GM12872 (cell line): ENCODE data around the gene CCDC136.

ENCODE experiments used
- CTCF ChIP-seq: IDR thresholded peaks from 3 replicates; pipeline ENCODE4 v1.5.1; 2011; ENCODE audit warnings: low read depth, mild to moderate bottlenecking, low read length, moderate library complexity; ENCODE audit not compliant: insufficient read depth

The CCDC136 gene

GRCh38 chr7:128831994-128832879, 40.5 kb downstream of the CCDC136 start:
- no peak for TF ChIP-seq CTCF

- TF ChIP-seq CTCF, result no peak
Measured at GRCh38 chr7:128832880-128833147, 41.0 kb downstream of the CCDC136 start.

- TF ChIP-seq CTCF, result no peak
Measured at GRCh38 chr7:128833148-128833945, 41.6 kb downstream of the CCDC136 start.

- TF ChIP-seq CTCF, result no peak
Measured at GRCh38 chr7:128833946-128834325, 42.2 kb downstream of the CCDC136 start.

- no peak for TF ChIP-seq CTCF
Measured at GRCh38 chr7:128835231-128835751, 43.5 kb downstream of the CCDC136 start.

GRCh38 chr7:128835790-128836641, 44.2 kb downstream of the CCDC136 start:
- TF ChIP-seq CTCF, result no peak

- no peak for TF ChIP-seq CTCF
Measured at GRCh38 chr7:128836729-128837348, 45.1 kb downstream of the CCDC136 start.
